Left ventricle myocardium superior (tissue), 1 donor: Measurements from ENCODE around the gene DNTT. TPM values are rescaled to one million over a fixed set of nuclear protein-coding genes. Genes with fewer than 3 reads are reported as not detected.

ENCODE experiments used
- ATAC-seq: fragments of 200-7000 bp; cut with Tn5 transposase; one replicate; pipeline ENCODE4 v1.9.1; 2020; ENCODE audit warnings: mild to moderate bottlenecking, moderate library complexity
- DNase-seq: peaks from one replicate; pipeline ENCODE4 v3.0.0-alpha.2; 2020
- intact Hi-C: fragments of 100-400 bp; cut with micrococcal nuclease; formaldehyde crosslinking; loops from one replicate; pipeline ENCODE4 v1.11.0; 2022
- total RNA-seq: library from RNA; stranded (reverse); fragmentation: NEBNext Ultra II Directional; extraction: Animal tissue kit (Norgen Biotek cat#: 25700); gene quantifications from one replicate; pipeline ENCODE4 v1.2.1, GENCODE V29; 2021
- donor health status: DM: no; HTN: yes; CAD: no; lungs with severe emphysema.

The DNTT gene
- total RNA-seq, 1 donor from 2014 or later: not detected

DNA sequence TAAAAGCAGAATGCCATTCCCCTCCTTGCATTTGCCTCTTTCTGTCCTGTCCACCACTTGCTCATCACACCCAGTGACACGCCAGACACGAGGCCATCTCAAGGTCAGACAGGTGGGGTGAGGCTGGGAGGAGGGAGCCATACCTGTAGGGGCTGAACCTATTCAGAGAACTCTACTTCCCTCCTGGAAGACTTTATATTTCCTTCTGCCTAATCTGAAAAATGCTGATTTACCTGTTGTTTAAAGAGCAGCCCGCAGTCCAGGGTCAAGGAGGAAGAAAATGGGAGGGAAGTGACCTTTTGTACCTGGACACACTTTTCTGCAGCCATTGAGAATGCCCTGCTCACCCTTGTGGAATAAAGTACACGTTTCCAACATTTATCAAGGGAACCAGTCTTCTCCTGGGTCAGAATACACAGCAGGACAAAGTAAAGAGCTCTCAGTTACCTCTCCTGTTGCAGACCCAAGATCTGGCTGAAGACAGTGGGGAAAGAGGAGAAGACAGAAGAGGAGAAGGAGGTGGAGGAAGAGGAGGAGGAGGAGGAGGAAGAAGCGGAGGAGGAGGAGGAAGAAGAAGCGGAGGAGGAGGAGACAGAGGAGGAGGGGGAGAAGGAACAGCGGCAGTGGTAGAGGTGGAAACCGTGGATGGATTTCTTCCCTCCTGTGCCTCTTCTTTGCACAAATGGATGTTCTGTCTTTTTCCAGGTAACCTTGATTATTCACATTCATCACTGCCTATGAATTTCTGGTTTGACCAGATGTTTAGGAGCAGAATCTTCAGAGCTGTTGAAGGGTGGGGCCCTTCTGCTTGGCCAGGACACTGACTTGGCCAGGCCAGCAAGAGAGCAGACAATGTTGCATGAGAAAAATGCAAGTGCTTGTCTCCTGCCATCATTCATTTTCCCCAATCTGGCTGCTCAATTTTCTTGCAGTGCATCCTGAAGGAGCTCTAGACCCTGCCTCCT, 31.6 kb upstream of the DNTT start:
- ATAC-seq (no peak), DNase-seq (no peak)
- intact Hi-C loops: no loop called here

DNA sequence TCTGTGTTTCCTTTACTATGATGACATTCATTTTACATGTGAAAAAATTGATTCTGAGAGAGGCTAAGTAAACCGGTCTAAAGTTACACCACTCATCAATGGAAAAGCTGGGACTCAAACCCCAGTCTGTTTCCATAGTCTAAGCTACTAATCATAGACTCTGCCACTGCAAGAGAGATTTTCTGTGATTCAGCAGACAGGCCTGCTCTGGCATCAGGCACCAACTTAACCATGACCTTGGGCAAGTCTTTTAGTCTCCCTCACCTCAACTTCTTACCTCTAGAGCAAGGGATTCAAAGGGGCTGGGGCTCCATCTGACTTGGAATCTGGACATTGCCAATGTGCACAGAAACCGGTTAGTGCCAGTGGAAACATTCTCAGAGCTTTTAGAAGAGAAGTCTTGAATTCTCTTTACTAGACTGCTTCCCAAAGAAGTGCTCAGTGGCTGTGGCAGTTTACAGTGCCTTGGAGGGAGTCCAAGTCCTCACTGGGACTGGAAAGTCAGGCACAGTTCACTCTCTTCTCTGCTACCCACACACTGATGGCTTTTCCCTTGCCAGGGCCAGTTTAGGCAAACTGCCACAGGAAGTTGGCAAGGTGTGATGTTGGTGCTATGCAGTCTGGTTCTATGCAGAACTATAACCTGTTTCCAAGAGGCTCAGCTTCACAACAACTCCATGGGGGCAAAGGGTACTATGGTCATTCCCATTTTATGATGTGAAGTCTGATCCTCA, 28.4 kb upstream of the DNTT start:
- intact Hi-C loops: no loop called here
- peak; percentile 91 for ATAC-seq

DNA sequence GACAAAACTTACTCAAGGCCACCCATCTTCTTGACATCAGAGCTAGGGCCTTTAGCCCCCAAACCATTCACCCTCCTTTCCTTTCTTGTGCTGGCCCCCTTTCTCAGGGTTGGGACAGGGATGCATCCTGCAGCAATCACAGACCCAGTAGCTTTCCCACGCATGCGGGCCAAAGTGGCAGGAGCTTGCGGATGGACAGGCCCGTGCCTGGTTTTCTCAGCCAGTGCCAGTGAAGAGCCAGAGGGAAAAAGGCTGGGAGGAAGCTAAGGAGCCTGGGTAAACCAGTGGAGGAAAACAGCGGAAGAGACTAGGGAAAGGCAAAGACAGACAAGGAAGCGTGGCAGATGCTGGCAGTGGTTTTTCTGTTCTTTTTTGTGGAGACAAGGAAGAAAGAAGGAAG, 27.8 kb upstream of the DNTT start:
- intact Hi-C loops: no loop called here
- DNase-seq (no peak), ATAC-seq (no peak)

More for the DNA sequence above, 28.4 kb upstream of the DNTT start:
- DNase-seq: peak; percentile 63

DNA sequence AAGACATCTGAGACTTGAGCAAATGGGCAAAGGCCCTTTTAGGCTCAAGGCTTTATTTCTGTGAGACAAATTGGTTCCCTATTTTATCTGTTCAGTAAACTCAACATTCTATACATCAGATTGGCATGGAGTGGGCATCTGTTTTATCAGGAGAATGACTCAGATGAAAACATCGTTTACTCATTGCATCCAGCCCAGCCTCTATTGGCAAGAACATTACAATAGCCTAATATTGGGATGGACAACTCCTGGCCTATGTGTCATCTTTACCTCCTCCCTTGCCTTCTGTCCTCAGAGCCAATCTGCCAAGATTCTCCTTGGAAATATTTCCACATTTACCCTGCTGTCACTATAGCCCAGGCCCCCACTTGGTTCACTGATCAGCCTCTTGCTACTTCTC, 27.4 kb upstream of the DNTT start:
- no peak for ATAC-seq

DNA sequence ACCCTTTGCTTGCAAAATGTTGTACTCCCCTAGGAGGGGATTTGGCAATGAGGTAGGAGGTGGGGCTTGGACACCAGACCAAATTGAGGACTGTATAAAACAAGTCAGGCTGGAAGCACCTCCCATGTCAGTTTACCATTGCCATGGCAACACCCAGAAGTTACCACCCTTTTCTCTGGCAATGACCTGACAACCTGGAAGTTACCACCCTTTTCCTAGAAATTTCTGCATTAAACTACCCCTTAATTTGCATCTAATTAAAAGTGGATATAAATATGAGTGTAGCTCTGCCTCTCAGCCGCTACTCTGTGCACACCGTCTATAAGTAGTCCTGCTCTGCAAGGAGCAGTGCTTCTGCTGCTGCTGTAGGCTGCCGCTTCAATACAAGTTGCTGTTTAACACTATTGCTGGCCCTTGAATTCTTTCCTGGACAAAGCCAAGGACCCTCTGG, 25.0 kb upstream of the DNTT start:
- no peak for ATAC-seq
- DNase-seq: no peak
- intact Hi-C loops: no loop called here

More for the DNA sequence above, 27.4 kb upstream of the DNTT start:
- intact Hi-C loops: no loop called here
- no peak for DNase-seq

DNA sequence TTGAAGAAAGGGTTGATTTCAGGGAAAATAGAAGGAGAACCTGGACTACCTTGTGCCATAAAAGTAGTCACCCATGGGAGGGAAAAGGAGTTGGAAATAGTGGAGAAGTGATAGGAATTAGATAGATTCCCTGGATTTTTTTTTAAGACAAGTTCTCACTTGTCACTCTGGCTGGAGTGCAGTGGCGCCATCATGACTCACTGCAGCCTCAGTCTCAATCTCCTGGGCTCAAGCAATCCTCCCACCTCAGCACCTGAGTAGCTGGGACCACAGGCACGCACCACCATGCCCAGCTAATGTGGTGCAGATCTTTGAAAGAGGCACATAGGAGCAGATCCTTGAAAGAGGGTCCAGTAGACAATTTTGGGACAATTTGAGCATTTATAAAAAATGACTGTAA, 23.4 kb upstream of the DNTT start:
- intact Hi-C loops: no loop called here
- ATAC-seq (no peak), DNase-seq (no peak)

DNA sequence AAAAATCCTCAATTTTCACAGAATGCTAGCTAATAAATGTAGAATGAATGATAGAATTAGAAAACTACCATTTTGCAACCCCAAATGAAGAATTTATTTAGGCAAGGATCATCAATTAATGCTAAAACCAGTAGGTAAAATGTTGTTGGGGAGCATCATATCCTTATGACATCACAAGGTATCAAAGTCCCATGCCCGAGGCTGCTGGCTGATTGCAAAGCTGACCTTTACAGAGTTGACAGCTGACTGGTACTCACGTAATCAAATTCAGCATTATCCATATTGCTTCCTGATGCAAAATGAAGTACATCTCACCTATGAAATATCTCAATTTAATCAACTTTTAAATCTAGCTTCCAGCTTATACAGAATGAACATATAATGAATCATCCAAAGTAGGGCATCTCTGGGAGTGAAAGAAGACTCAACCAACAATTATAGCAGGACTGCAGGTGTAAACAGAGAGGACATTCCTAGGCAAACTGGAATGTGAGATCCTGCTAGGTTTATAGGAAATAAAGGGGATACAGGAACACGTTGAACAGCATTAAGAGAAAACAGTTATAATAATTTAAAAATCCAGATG, 22.7 kb upstream of the DNTT start:
- DNase-seq (no peak), ATAC-seq (no peak)
- intact Hi-C loops: no loop called here

DNA sequence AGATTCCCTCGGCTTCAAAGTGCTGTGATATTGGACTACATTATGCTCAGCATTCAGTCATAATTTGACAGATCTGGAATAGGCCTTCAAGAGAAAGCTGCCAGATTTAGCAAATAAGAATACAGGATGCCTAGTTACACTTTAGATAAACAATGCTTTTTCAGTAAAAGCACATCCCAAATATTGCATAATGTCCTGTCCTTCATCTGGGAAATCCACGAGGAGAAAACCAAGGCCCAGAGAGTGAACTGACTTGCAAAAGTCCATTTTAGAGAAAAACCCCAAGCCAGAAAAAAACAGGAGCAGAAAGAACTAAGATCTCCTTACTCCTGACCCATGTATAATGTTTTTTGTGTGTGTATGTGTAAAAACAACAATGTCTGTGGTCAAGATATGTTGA, 20.9 kb upstream of the DNTT start:
- no peak for ATAC-seq
- DNase-seq: no peak
- intact Hi-C loops: no loop called here

DNA sequence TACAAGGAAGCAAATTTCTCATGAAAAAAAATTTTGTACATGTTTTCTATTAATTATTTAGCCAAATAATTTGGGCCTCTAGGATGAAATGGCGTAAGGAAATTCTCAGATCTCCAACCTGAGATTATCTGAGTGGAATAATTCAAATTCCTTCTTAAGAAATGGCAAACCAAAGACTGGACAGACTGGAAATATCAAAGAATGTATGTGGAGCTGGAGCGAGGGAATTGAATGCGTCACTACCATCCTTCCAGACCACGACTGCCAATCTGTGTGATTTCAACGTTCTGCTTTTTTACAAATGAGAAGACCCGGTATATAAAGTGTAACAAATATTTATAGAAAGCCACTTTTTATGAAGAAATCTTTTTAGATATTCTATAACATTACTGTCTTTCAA, 20.5 kb upstream of the DNTT start:
- intact Hi-C loops: no loop called here
- ATAC-seq: no peak
- DNase-seq: no peak

DNA sequence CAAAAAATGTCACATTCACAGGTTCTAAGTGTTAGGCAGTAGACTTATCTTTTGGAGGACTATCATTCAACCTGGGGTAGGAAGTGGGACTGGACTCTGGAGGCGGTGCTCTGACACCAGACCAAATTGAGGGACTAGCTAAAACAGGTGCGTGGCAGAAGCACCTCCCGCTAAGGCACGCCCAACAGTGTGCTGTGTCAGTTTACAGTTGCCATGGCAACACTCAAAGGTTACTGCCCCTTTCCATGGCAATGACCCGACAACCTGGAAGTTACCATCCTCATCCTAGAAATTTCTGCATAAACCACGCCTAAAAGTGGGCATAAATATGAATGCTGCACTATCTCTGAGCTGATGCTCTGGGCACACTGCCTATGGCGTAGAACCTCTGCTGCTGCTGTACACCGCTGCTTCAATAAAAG, 18.9 kb upstream of the DNTT start:
- ATAC-seq (no peak), DNase-seq (no peak)
- intact Hi-C loops: loop anchor here (5.0 kb wide), 1 partner anchor 53 kb away; no protein-coding TSS in a partner anchor

DNA sequence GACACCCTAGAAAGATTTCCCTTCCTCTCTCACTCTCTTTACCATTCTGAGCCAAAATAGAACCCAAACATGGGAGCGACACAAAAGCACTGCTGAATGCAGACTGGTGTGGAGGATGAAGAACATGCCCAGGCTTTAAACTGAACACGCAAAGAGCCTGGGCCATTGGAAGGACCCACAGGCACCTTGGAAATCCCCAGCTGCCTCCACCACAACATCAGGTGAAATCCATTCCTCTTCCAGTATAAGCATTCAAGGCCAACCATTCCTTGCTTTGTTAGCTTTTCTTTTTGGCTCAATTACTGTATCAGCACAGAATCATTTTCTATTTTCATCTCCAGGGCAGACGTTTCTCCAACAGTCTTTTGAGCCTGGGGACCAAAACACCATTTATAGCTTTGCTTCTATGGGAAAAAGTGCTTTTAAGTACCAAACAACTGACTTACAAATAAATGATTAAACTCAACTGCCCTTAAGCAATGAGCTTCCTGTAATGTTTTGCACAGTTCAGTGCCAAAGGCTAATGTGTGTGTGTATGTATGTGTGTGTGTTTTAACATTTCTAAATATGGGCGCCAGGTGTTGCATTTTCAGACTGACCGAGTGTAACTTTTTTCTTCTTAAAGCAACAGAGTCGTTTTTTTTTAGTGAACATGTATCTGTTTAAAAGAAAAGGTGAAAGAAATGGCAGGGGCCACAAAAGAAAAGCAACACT, 16.7 kb upstream of the DNTT start:
- DNase-seq: no peak
- intact Hi-C loops: loop anchor here (5.0 kb wide), 1 partner anchor 55 kb away; no protein-coding TSS in a partner anchor
- ATAC-seq: no peak

DNA sequence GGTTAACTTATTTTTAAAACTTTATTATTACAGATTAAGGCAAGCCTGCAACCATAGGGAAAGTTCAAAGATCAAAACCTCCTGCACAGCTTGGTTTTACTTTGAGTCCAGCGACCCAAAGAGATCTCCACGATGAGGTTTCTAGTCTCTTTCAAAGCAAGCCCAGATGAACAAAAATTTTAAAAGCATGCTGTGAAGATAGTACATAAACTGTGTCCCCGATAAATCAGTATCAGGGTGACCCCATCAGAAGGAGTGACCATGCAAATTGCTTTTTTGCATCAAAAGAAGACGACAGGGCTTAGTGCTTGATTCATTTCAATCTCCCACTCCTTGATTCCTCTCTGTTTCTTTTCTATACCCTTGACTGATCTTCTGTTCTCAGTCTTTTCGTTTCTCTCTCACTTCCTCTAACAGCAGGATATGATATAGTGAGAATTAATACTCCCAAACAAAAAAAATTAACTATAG, 16.0 kb upstream of the DNTT start:
- intact Hi-C loops: loop anchor here (5.0 kb wide), 1 partner anchor 56 kb away; no protein-coding TSS in a partner anchor
- DNase-seq (no peak), ATAC-seq (no peak)

DNA sequence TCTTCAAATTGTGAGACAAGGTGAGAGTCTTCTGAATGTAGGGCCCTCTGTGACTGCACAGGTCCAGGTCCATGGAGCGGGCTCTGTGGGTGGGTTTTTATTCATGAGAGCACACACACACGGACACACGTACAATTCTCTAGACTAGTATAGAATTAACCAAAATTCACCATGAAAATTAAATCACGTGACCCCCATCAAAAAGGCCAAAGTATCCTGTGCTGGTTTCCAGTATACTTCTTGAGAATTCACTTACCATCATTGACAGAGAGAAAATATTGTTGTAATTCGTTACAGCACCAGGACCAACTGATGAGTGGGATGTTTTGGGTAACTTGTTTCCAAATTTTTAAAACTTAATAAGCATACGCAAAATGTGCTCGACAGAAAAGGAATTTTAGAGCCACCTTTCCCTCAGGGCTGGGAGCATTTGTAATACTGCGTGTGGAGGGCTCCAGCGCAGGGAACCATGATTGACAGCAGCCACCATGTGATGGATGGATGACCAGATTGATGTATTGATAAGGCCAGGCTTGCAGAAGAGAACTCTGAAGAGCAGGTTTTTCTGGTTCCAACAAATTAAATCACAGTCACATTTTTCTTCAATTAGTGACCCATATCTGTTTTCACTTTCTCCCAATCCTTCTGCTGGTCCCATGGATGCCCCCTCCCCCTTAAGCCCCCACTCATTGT, 14.9 kb upstream of the DNTT start:
- DNase-seq (no peak), ATAC-seq (no peak)
- intact Hi-C loops: loop anchor here (5.0 kb wide), 1 partner anchor 57 kb away; no protein-coding TSS in a partner anchor

DNA sequence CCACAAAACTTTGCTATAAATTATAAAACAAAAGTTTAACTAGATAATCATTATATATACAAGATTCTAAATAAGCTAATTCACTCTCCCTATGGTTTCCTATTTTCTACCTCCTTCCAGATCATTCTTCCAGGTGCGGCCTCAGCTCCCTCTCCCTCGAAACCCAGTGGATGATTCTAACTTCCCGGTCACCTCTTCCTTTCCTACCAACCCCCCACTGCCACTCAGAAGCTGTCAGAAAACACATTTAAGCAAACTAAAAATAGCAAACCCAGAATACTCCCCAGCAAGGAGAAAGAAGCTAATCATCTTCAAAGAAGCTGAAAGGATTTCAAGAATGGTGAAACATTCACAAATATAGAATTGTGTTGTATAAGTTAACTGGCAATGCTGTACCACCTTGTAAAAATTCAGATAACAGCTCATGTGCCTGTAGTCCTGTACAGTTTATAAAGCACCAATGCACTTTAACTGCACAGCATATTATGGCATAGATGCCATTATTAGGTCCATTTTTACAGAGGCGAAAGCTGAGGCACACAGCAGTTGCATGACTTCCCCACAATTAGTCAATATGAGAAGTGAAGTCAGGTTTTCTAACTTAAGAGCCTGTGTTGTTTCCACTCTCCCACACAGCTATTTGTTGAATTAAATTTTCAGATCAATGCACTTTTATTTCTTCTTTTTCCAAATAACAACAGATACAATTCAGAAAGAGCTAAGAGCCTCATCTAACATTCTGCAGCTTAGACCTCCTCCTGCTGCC, 13.7 kb upstream of the DNTT start:
- no peak for DNase-seq
- ATAC-seq: no peak
- intact Hi-C loops: no loop called here

DNA sequence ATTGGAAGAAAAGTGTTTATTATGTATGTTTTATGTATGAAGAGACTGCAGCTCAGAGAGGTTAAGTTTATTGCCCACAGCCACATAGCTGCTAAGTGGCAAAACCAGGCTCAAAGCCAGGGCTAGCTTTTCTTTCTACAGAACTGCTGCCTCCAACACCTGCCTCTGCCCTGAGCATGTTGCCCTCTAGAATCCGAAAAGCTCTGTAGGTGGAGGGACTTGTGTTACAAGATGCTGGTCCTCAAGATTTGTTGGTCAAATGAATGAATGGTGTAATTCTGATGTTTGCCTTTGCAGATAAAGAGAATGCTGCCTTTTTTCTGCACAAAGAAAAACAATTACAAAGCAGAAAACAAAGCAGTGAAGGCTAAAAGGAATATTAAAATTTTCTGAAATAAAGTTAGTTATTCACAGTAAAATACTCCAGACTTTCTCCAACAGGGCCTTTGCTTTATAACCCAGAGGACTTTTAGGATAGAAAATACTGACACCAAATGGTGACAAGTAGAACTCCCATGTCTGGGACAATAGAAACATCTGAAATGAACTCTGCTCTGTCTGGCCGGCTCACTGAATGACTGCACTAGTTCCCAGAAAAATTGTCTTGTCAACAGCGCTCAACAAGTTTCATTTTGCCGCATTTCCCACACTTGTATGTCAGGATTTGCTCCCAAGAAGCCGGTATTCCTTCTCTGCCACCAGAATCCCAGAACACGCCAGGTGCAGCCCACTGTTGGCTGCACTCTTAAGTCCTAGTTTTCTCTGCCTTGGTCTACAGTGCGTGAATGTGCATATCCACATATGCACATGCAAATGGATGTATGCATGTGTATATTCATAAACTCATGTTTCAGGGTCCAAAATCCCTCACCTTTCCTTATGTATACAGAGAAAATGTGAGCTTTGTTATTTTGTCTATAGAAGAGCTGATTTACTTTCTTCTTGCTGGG, 11.0 kb upstream of the DNTT start:
- DNase-seq (no peak), ATAC-seq (peak; percentile 86)
- intact Hi-C loops: no loop called here

DNA sequence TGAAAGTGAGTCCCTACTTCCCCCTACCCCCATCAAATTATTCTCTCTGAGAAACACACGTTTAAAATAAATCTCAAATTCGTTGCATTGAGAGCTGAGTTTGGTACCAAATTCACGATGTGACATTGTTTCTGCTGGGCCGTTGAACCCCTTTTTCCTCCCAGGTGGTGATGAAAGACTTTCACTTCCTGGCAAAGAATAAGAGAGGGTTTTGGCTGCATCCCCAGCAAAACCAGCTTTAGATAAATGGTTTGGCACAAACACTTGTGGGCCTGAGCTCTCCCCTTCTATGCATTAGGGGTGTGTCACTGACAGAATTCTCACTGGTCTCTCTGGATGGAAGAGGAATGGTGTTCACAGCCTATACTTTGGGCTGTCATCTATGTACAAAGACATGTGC, 8.8 kb upstream of the DNTT start:
- ATAC-seq (no peak), DNase-seq (no peak)
- intact Hi-C loops: no loop called here

DNA sequence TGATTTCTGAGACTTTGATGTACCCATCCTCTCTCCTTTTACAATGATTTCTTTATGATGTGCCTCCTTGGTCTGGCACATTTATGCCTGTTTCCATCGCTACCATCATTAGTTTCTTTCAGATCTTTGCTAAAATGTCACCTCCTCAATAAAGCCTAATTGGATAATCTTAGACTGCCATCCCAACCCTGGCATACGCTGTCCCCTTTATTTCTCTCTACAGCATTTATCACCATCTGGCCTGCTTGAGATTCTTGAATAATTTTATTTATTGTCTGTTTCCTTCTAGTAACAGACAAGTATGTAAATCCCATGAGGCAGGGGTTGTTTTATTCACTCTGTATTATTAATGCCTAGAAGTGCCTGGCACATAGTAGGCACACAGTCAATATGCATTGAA, 6.7 kb upstream of the DNTT start:
- DNase-seq (no peak), ATAC-seq (no peak)
- intact Hi-C loops: no loop called here
